ENCODE measurements around the gene OS9. TPM values are rescaled to one million over a fixed set of nuclear protein-coding genes. Genes with fewer than 3 reads are reported as not detected.
"Not testable (repeated sequence)": the region's sequence is repeated elsewhere in the genome, so short reads cannot be mapped to it uniquely, and the experiment has no call there.

Gene OS9
- total RNA-seq, 2 experiments from 2014 or later: 77.3 to 83.5 TPM

DNA sequence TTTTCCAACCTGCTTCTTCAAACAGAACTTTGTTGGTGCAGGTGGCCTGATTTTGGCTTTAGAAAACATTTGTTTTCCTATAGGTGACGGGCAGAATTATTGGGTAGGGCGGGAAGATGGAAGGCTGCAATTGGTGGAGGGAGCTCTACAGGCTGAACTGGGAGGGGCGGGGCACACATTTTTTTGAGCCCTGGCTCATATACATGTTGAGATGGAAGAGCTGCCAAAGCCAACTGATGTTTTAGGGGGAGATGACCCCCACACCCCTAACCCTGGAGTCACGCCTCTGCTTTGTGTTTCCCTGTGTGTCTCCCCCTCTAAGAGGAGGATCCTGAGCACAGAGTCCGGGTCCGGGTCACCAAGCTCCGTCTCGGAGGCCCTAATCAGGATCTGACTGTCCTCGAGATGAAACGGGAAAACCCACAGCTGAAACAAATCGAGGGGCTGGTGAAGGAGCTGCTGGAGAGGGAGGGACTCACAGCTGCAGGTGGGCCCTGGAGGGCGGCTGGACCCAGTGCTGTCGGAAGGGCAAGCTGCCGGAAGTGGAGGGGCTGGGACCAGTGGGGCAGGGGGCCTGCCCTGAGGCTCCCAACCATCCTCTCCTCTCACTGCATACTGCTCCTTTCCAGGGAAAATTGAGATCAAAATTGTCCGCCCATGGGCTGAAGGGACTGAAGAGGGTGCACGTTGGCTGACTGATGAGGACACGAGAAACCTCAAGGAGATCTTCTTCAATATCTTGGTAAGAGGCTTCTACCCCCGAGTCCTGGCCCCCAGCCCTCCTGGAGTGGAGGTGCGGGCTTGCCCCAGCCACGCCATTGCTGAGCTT is 26.1 kb downstream of the OS9 start:
- ChIA-PET POLR2A (interaction anchor here (1.1 kb wide), 1 partner anchor 12 kb away, joined by 4 read pairs; no protein-coding TSS in a partner anchor), CTCF (interaction anchor here (1.0 to 1.5 kb wide), 2 partner anchors 10 to 468 kb away, joined by 3 read pairs; partner anchors contain the start of gene STAC3)

DNA sequence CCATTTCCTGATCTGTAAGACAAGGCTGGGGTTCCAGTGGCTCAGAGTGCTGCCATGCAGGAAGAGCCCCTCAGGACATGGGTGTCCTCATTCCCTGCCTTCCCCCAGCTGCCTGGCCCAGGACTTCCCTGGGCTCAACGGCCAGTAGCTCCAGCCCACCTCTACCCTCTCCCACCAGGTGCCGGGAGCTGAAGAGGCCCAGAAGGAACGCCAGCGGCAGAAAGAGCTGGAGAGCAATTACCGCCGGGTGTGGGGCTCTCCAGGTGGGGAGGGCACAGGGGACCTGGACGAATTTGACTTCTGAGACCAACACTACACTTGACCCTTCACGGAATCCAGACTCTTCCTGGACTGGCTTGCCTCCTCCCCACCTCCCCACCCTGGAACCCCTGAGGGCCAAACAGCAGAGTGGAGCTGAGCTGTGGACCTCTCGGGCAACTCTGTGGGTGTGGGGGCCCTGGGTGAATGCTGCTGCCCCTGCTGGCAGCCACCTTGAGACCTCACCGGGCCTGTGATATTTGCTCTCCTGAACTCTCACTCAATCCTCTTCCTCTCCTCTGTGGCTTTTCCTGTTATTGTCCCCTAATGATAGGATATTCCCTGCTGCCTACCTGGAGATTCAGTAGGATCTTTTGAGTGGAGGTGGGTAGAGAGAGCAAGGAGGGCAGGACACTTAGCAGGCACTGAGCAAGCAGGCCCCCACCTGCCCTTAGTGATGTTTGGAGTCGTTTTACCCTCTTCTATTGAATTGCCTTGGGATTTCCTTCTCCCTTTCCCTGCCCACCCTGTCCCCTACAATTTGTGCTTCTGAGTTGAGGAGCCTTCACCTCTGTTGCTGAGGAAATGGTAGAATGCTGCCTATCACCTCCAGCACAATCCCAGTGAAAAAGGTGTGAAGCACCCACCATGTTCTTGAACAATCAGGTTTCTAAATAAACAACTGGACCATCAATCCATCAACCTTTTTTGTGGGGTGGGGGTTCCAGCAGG is 27.0 kb downstream of the OS9 start:
- POLR2A ChIA-PET: no interaction called here
- CTCF ChIA-PET: interaction anchor here (1.0 to 1.5 kb wide), 2 partner anchors 9 to 469 kb away, joined by 3 read pairs; partner anchors contain the start of gene STAC3

DNA sequence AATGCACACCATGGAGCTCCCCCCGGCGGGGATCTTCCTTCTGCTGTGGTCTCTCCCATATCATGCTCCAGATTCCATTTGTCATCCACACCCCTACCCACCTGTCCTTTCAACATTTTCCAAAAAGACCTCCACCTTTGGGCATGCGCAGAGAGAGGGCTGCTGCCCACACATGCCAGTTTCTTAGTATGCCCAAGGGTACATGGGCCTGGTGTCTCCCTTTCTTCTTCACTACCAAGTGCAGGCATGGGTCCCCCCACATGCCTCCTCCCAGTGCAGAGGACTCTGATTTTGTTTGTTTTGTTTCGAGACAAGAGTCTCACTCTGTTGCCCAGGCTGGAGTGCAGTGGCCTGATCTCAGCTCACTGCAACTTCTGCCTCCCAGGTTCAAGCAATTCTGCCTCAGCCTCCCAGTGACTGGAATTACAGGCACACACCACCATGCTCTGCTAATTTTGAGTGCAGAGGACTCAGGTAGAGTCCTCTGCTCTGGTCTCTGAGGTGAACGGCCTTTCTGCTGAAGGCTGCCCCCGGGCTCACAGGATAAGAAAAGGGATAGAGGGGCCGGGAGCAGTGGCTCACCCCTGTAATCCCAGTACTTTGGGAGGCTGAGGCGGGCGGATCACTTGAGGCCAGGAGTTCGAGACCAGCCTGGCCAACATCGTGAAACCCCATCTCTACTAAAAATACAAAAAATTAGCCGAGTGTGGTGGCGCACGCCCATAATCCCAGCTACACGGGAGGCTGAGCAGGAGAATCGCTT is 28.1 kb downstream of the OS9 start:
- CTCF ChIA-PET: not testable (repeated sequence)
- POLR2A ChIA-PET: interaction anchor here (1.3 kb wide), 1 partner anchor 17 kb away, joined by 3 read pairs; no protein-coding TSS in a partner anchor

DNA sequence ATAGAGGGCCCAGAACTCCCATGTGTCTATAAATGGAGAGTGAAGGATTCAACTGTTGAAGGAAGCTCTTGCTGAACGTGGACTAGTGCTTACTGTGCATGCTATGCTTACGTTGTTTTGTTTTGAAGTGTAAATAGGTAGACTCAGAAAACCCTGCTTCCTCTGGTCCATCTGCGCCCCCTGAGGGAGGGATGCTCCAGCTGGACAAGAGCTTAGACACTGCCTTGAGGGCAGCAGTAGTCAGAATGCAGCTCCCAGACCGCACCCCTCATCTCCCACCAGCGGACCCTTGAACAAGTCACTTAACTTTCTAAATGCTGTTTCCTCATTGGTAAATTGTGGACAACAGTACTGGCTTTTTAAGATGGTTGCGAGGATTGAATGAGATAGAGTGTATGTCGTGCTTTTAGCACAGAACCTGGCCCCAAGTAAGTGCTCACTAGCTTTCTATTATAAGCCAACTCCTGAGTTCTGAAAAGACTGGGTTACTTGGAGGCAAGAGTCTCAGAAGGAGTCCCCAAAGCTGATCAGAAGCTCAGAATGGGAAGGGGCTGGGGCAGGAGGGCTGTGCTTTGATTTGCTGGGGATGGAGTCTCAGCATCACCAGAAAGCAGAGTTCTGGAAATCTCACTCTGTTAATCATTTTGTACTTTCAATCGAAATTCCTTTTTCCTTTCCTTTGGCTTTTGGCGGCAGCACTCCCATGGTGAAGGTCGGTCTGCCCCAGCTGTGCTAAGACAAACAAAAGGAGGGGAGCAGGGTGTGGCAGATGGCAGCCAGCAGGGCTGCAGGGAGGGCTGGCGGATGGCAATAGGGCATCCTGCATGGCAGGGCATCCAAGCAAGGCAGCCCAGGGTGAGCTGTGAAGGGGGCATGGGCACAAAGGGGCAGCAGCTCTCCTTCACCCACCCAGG is 29.0 kb downstream of the OS9 start:
- POLR2A ChIA-PET: interaction anchor here (0.5 to 1.3 kb wide), 2 partner anchors 16 to 22 kb away, joined by 3 to 6 read pairs; partner anchors contain the start of gene TSPAN31
- CTCF ChIA-PET: no interaction called here

DNA sequence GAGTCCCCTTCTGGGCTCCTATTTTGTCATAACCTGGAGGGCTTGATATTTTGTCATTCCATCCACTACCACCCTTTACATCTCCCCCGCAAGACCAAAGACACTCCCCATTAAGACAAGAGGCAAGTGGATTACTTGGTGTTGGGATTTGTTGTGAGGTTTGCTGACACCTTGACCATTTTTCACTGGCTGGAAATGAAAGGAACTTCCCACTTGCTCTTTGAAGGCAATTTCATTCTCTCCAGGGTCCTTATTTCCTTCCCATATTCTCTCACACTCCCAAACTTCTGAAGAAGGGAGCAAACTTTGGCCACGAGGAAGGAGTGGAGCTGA is 29.7 kb downstream of the OS9 start:
- ChIA-PET CTCF (no interaction called here), POLR2A (interaction anchor here (1.3 kb wide), 1 partner anchor 16 kb away, joined by 3 read pairs; no protein-coding TSS in a partner anchor)

DNA sequence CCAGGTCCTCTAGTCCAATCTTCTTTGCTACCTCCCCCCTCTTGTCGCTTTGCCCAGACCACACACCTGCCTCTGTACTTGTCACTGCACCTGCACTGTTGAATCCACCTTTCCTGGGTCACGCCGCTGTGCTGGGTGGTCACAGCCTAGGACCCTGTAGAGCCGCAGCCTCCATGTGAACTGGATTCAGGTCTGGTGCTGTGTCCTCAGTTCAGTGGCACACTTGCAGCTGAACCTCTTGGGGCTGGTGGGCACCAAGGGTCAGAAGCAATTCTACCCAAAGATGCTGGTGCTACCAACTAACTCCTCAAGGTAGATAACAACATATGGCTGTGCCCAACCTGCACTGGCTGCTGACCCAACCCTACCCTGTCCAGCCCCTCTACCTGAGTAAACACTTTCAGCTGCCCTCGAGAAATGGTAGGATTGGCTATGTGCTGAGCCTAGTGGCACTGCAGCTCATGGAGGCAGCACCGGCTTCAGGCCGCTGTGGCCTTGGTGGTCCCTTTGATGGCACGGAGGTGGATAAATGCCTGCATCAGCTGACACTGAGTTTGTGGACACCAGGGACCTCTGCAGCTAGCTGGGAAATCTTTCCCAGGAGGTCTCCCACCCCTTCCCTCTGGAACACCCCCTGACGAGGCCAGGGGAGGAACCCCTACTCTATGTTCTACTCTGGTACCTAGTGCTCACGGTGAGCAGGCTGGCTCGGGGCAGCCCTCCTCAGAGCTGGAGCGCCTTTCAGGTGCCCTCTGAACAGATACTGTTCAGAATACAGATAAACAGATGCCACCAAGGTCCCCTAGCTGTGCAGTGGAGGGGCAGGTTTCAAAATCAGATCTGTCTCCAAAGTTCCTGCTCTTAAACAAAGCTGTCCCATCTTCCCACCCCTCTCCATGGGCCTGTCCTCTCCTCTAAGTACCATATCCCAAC is 30.3 kb downstream of the OS9 start:
- CTCF ChIA-PET: interaction anchor here (0.5 kb wide), 1 partner anchor 109 kb away, joined by 3 read pairs; no protein-coding TSS in a partner anchor
- POLR2A ChIA-PET: no interaction called here

DNA sequence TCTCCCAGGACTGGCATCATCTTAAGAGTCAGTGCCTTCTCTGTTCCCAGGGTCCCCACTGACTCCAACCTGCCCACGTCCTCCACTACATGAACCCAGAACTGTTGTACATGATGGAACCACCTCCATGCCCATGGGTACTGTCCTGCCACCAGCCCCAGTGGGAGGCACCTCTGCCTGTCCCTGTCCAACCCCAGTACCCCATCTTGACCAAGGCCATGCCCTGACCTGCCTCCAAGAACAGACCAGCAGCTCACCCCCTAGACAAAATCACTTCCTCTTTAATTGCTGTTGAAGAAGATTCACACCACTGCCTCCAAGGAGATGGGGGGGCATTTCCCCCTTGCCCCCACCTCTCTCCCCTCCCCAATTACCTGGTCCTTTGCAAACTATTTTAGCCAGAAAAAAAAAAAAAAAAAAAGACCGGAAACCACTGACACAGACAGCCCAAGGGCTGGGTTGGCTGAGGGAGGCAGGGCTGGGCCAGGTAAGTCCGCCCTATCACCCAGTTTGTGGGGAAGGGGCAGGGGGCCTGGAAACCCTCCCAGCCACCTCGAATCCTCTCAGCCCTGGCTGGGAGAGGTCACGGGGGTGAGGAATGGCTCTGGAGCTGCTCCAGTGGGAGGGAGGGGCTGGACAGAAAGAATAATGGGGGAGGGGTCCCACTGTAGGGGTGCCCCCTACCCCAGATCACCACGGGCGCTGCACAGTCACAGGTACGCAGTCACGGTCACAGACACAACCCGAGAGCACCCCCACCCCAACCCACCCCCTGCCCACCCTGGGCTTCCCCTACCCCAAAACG is 31.2 kb downstream of the OS9 start:
- POLR2A ChIA-PET: no interaction called here
- CTCF ChIA-PET: interaction anchor here (0.8 to 1.4 kb wide), 2 partner anchors 8 to 16 kb away, joined by 4 to 6 read pairs; no protein-coding TSS in a partner anchor

DNA sequence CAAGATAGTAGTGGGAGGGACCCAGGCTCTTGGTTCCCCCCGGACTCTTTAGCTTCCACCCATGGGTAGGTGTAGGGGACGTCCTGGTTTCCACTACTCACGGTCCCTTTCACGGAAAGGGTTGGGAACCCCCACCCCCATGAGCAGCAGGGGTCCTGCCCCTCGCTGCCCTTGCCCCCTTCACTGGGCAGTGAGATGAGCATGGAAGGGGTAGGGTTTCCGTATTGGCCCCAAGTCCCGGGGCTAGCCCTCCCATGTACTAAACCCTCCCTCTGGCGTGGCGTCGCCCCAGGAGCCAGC is 31.9 kb downstream of the OS9 start:
- ChIA-PET POLR2A (no interaction called here), CTCF (interaction anchor here (0.8 to 1.4 kb wide), 2 partner anchors 9 to 15 kb away, joined by 4 to 6 read pairs; no protein-coding TSS in a partner anchor)

DNA sequence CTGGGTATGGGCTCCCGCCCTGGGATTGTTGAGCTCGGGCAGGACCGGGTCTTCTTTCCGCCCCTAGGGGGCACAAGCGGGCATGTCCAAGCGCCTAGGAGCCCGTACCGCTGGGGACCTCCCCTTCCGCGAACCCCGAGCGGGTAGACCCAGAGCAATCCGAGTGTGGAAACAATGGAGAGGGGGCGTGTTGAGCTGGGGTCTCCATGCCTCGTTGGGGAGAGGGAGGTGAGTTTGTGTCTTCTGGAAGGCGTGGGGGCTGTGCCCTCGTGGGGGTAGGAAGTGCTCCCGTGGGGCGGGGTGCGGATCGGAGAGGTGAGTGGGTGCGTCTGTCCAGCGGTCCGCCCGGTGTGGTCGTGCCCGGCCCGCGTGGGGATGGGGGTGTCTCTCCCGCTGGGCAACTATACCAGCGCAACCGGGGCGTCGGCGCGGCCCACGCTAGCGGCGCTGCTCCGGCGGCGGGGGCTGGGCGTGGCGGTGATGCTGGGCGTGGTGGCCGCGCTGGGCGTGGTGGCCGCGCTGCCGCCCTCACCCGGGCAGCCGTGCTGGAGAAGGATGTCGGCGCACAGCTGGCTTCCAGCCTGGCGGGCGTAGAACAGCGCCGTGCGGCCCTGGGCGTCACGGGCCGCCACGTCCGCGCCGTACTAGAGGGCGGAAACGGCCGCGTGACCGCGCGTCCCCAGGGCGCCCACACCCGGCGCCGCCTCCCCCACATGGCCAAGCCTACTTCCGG is 32.4 kb downstream of the OS9 start:
- ChIA-PET CTCF (interaction anchor here (0.8 to 1.4 kb wide), 2 partner anchors 9 to 15 kb away, joined by 4 to 6 read pairs; no protein-coding TSS in a partner anchor), POLR2A (no interaction called here)

DNA sequence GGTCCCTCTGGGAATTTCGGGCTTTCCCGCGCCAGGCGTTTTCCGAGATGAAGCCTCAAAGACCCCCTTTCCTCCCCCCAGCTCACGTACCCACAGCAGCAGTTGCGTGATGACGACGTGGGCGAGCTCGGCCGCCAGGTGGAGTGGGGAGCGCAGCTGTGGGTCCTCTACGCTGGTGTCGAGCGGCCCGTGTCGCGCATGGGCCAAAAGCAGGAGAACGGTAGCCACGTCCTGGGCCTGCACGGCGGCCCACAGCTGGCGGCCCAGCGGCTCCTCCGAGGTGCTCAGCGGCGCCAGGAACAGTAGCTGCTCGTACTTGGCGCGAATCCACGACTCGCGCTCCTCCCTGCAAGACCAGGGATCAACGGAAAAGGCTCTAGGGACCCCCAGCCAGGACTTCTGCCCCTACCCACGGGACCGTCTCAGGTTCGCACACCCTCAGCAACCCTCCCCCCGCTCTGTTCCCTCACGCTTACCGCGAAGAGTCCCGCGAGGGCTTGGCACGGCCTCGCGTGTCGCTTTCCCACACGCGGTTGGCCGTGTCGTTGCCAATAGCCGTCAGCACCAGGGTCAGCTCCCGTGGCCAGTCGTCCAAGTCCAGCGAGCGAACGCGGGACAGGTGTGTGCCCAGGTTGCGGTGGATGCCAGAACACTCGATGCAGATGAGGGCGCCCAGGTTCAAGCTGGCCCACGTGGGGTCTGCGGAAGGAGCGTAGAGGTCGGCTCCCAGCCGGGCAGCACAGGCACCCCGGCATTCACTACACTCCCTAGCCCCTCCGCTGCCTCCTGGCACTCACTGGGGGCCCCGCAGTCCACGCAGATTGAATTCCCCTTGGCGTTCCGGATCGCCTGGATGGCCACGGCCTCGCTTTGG is 33.2 kb downstream of the OS9 start:
- POLR2A ChIA-PET: no interaction called here

DNA sequence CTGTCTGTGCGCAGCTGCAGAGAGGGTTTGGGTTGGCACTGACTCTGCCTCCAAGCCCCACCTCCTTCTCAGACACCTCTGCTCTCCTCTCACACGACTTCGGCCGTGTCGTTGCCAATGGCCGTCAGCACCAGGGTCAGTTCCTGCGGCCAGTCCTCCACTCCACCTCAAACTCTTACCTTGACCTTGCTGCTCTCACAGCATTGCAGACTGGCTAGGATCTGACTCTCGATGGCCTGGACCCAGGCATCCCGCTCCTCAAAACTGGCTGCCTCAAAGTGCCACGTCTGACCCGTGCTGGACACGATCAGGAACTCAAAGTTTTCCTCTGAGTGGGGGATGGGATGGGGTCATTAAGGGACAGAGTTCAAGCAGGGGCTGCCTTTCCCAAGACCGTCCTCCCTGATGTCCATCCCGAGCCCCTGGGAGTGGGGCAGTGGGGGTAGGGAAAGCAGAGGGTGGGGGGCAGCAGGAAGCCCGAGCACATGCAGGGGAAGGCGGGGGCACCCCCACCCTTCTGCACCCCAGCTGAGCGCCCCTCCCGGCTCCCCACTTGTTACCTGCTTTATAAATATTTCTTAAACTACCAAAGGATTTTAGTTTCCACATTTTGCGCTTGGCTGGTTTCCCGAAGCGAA is 33.9 kb downstream of the OS9 start:
- CTCF ChIA-PET: no interaction called here
- POLR2A ChIA-PET: no interaction called here

More for the DNA sequence above, 33.2 kb downstream of the OS9 start:
- CTCF ChIA-PET: no interaction called here

DNA sequence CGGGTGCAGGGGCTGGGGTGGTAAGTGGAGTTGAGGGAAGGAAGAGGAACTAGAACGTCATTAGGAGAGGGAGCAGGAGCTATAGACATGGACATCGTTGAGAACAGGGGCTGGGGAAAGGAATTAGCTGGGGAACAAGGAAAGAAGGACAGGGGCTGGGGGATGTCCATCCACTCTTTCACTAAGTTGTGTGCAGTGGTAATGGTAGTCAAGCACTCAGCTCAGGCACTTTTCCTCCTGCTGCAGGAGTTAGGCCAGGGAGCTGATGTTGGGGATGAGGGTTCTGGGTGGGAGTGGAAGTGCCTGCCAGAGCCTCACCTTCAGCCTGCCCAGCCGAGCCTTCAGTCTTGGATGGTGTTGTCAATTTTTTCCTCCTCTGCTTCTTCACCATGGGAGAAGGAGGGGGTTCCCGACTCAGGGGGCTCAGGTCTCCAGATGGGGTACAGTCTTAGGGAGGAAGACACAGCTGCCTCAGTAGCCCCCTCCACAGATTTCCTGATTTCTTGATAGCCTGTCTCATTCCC is 35.5 kb downstream of the OS9 start:
- ChIA-PET POLR2A (no interaction called here), CTCF (interaction anchor here (1.1 kb wide), 1 partner anchor 9 kb away, joined by 3 read pairs; no protein-coding TSS in a partner anchor)

DNA sequence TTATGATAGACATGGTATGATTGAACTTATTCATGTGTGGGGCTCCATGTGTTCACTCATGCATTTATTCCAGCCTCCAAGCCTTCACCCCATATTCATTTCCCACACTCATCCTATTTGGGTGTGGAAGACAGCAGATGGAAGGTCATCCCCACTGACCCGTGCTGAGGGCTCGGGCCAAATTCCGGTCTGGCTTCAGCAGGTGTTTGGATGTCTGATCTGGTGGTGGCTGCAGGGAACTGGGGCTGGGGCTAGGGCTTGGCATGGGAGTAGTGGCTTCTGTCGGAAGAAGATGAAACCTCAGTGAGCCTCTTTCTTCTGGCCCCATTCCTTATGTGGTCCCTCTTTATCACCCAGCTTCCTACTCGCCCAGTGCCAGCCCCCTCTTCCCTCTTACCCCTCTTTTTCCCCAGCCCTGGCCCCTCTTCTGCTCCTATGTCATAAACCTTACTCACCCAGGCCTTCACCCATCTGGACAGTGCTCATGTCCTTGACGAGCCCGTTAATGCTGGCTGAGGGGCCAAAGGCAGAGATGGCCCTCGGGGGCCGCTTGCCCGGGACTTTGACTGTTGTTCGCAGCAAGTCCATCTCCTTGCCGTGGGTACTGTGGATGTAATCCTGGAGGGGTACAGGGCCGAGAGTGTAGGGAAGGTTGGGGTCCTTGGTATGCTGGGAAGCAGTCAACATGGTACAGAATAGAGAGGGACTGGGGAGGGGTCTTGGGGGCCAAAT is 36.6 kb downstream of the OS9 start:
- ChIA-PET POLR2A (no interaction called here), CTCF (interaction anchor here (1.1 kb wide), 1 partner anchor 10 kb away, joined by 3 read pairs; no protein-coding TSS in a partner anchor)
